Neural progenitor cell (in vitro differentiated cells): ENCODE measurements around the gene SPRED1.

Experiments used
- CTCF ChIP-seq: fragments of 200-600 bp; sonication (generic); IDR thresholded peaks from 2 replicates; pipeline ENCODE4 v1.5.1; 2017; ENCODE audit warnings: antibody characterized with exemption, mild to moderate bottlenecking
- EZH2 ChIP-seq: fragments of 200-600 bp; sonication (generic); IDR thresholded peaks from 2 replicates; pipeline ENCODE4 v1.6.1; 2017; ENCODE audit warnings: antibody characterized with exemption, mild to moderate bottlenecking, moderate library complexity
- EZH2phosphoT487 ChIP-seq: fragments of 200-600 bp; sonication (generic); IDR thresholded peaks from 2 replicates; pipeline ENCODE4 v1.6.1; 2017; ENCODE audit warnings: antibody characterized with exemption

- TF ChIP-seq CTCF = no peak
- no peak for TF ChIP-seq EZH2phosphoT487
- no peak for TF ChIP-seq EZH2
Observed at GRCh38 chr15:38376081-38376480, 123.4 kb downstream of the SPRED1 start.
